PC-9 (cell line): ENCODE measurements around the gene ZBTB24. TPM values are rescaled to one million over a fixed set of nuclear protein-coding genes. Genes with fewer than 3 reads are reported as not detected.

Experiments
- BruUV-seq: library from RNA; stranded (reverse); fragments of 400-500 nt; replicated peaks from 2 replicates; lab custom pipeline; 2021; lab: Mats Ljungman, UMichigan
- CTCF ChIA-PET: fragments of 300-600 bp; sonication (Branson Sonifier 250); formaldehyde crosslinking; loops from one replicate; lab custom pipeline; 2022; ENCODE audit warnings: antibody characterized with exemption; lab: Charles Lee
- POLR2A ChIA-PET: fragments of 300-600 bp; sonication (Branson Sonifier 250); formaldehyde crosslinking; loops from one replicate; lab custom pipeline; 2022; ENCODE audit warnings: antibody characterized with exemption; ENCODE audit not compliant: unreplicated experiment; lab: Charles Lee
- DNase-seq, 2 experiments: peaks; one replicate each; pipeline versions ENCODE4 v3.0.0 to v3.0.0-alpha.2; 2015 to 2022; ENCODE audit warnings: mixed read lengths in 1 of 2
- H2AFZ ChIP-seq: fragments of 200-600 bp; sonication (generic); 2 replicates; pipeline ENCODE4 v1.8.1; 2017; ENCODE audit warnings: antibody characterized with exemption
- H3F3A ChIP-seq: fragments of 200-600 bp; sonication (generic); 2 replicates; pipeline ENCODE4 v1.8.1; 2017; ENCODE audit warnings: antibody characterized with exemption, mild to moderate bottlenecking, low read depth; ENCODE audit not compliant: insufficient read depth
- H3K27ac ChIP-seq: fragments of 200-600 bp; sonication (generic); 2 replicates; pipeline ENCODE4 v1.6.1; 2016; ENCODE audit warnings: mixed run types
- H3K27me3 ChIP-seq: fragments of 200-600 bp; sonication (generic); 2 replicates; pipeline ENCODE4 v1.6.1; 2016; ENCODE audit warnings: low read depth, mixed run types; ENCODE audit not compliant: insufficient read depth
- H3K36me3 ChIP-seq: fragments of 200-600 bp; sonication (generic); 2 replicates; pipeline ENCODE4 v1.6.1; 2016; ENCODE audit warnings: low read depth, mixed run types
- H3K4me1 ChIP-seq: fragments of 200-600 bp; sonication (generic); replicated peaks from 2 replicates; pipeline ENCODE4 v1.6.1; 2016; ENCODE audit warnings: mixed run types; ENCODE audit not compliant: insufficient read depth
- H3K4me2 ChIP-seq: fragments of 200-600 bp; sonication (generic); 2 replicates; pipeline ENCODE4 v1.6.1; 2017; ENCODE audit warnings: mixed run types
- H3K4me3 ChIP-seq: fragments of 200-600 bp; sonication (generic); 2 replicates; pipeline ENCODE4 v1.6.1; 2016; ENCODE audit warnings: mixed run types
- H3K79me2 ChIP-seq: fragments of 200-600 bp; sonication (generic); 2 replicates; pipeline ENCODE4 v1.6.1; 2017; ENCODE audit warnings: low read depth, mixed run types
- H3K9me2 ChIP-seq: fragments of 200-600 bp; sonication (generic); 2 replicates; pipeline ENCODE4 v1.8.1; 2017; ENCODE audit warnings: mild to moderate bottlenecking; ENCODE audit not compliant: insufficient read depth
- H3K9me3 ChIP-seq: fragments of 200-600 bp; sonication (generic); 2 replicates; pipeline ENCODE4 v1.8.1; 2016; ENCODE audit warnings: low read depth; ENCODE audit not compliant: insufficient read depth
- H4K20me1 ChIP-seq: fragments of 200-600 bp; sonication (generic); 2 replicates; pipeline ENCODE4 v1.8.1; 2017; ENCODE audit not compliant: insufficient read depth
- EZH2 ChIP-seq: fragments of 200-600 bp; sonication (generic); IDR thresholded peaks from 2 replicates; pipeline ENCODE4 v1.8.0; 2017; ENCODE audit warnings: antibody characterized with exemption, low read depth
- intact Hi-C: fragments of 100-400 bp; cut with micrococcal nuclease; formaldehyde crosslinking; loops from one replicate; pipeline ENCODE4 v1.10.0; 2022; ENCODE audit not compliant: unreplicated experiment
- total RNA-seq: library from RNA; stranded (reverse); gene quantifications from 2 replicates; pipeline ENCODE4 v1.2.3, GENCODE V29; 2021
- TF ChIP-seq, protein P1 (sequence below): fragments of 200-600 bp; sonication (generic); conservative IDR thresholded peaks from 2 replicates; pipeline ENCODE4 v1.6.1; 2017; ENCODE audit warnings: mixed run types, antibody characterized with exemption, mild to moderate bottlenecking, moderate library complexity

Gene ZBTB24
- total RNA-seq, 1 experiment from 2014 or later: 7.2 TPM

DNA sequence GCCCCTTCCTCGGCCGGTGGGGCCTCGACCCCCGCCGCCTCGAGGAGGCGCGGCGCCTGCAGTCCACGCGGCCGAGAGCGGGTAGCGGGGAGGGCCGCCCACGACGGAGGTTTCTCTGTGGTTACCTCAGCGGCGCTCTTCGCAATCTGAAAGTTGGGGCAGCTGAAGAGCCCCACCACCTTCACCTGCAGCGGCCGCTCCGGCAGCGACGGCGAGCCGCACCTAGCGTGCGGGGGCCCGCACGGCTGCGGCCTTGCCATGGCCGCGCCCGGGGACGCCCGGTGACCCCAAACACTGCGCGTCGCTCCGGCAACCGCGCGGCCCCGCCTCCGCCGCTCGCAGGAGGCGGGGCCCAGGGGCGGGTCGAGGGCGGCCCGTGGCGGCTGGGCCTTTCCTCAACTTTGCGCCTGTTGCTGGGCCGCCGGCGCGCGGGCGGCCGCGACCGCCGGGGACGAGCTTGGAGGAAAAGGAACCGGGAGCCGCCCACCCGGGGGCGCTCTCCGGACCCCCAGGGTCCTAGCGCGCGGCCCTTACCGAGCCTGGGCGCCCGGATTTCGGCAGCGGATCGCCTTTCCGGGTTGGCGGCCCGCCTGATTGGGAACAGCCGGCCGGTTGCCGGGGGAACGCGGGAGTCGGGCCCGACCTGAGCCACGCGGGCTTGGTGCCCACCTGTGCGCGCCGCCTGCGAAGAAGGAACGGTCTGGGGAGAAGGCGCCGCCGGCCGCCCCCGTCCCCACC is 42.5 kb downstream of the ZBTB24 start, which contains the start of the genes PPIL6 and SMPD2:
Gene PPIL6, minus strand, starts transcription at position 298 of the 738 bp plus-strand sequence. Its CDS starts 38 bp downstream, at position 260.
Gene SMPD2, plus strand, starts transcription at position 394 of the 738 bp plus-strand sequence. CDS start 398 bp downstream, outside the sequence.
- H3K79me2 ChIP-seq: peaks cover 38% of the 10 kb centered on the region
- H2AFZ ChIP-seq: peak within 1 kb of the TSS; percentile 80
- peak within 1 kb of the TSS; percentile 92 for H3K4me3 ChIP-seq
- peaks cover 25% of the 10 kb centered on the region for H3F3A ChIP-seq
- H3K27me3 ChIP-seq: no peaks in the 10 kb centered on the region
- 0 out of 2 replicates have a peak, but pooled peaks cover 9% of the 10 kb centered on the region for H3K36me3 ChIP-seq
- intact Hi-C loops: loop anchor here (1.0 to 2.0 kb wide), 2 partner anchors 42 to 57 kb away; partner anchors contain the start of gene ZBTB24
- peak; percentile 69 to 88 for DNase-seq
- peak within 1 kb of the TSS; percentile 81 for H3K27ac ChIP-seq
- peak within 1 kb of the TSS; percentile 98 for H3K4me2 ChIP-seq
- CTCF ChIA-PET: interaction anchor here (0.5 kb wide), 1 partner anchor 56 kb away, joined by 3 read pairs; no protein-coding TSS in a partner anchor
- peaks cover 18% of the 10 kb centered on the region for H3K4me1 ChIP-seq
- H3K9me2 ChIP-seq: no peaks in the 10 kb centered on the region
- H3K9me3 ChIP-seq: no peaks in the 10 kb centered on the region
- no peaks in the 10 kb centered on the region for H4K20me1 ChIP-seq
- POLR2A ChIA-PET: interaction anchor here (0.5 to 0.7 kb wide), 6 partner anchors 16 to 739 kb away, joined by 3 to 8 read pairs (median 5); partner anchors contain the start of gene WASF1
- no TSS peak for BruUV-seq
- TF ChIP-seq, protein P1, sequence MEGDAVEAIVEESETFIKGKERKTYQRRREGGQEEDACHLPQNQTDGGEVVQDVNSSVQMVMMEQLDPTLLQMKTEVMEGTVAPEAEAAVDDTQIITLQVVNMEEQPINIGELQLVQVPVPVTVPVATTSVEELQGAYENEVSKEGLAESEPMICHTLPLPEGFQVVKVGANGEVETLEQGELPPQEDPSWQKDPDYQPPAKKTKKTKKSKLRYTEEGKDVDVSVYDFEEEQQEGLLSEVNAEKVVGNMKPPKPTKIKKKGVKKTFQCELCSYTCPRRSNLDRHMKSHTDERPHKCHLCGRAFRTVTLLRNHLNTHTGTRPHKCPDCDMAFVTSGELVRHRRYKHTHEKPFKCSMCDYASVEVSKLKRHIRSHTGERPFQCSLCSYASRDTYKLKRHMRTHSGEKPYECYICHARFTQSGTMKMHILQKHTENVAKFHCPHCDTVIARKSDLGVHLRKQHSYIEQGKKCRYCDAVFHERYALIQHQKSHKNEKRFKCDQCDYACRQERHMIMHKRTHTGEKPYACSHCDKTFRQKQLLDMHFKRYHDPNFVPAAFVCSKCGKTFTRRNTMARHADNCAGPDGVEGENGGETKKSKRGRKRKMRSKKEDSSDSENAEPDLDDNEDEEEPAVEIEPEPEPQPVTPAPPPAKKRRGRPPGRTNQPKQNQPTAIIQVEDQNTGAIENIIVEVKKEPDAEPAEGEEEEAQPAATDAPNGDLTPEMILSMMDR: peak; percentile 56
- no peak for TF ChIP-seq EZH2

DNA sequence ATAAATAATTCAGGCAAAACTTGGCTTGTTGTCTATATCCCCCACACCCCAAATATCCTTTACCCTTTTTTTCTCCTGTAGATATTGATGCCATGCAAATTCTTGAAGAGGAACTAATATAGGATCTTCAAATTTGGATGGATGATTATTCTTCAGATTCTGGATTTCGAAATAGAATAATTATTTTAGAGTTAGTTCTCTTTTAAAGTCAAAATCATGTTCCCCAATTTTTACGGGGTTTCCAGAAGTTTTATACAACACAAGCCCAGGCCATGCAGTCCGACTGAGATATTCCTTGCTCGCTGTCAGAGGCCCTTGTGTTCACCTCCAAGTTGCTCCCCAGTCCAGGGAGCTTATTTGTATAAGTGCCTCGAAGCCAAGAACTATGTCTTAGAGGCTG is 47.0 kb downstream of the ZBTB24 start:
- Histone ChIP-seq H3K36me3 (0 out of 2 replicates have a peak, but pooled peaks cover 6% of the 10 kb centered on the region), H3K27ac (no peak overlapping the region), H3K4me2 (no peak overlapping the region), H3K79me2 (peaks cover 23% of the 10 kb centered on the region), H3K4me3 (no peak overlapping the region), H2AFZ (no peak overlapping the region), H3F3A (peaks cover 25% of the 10 kb centered on the region), H3K4me1 (peaks cover 11% of the 10 kb centered on the region), H3K27me3 (no peaks in the 10 kb centered on the region), H3K9me3 (no peaks in the 10 kb centered on the region), H4K20me1 (no peaks in the 10 kb centered on the region), H3K9me2 (no peaks in the 10 kb centered on the region)
- POLR2A ChIA-PET: interaction anchor here (0.6 kb wide), 1 partner anchor 16 kb away, joined by 5 read pairs; no protein-coding TSS in a partner anchor
- CTCF ChIA-PET: no interaction called here
- no TSS peak for BruUV-seq
- no peak for DNase-seq
- intact Hi-C loops: no loop called here
- TF ChIP-seq EZH2: no peak

DNA sequence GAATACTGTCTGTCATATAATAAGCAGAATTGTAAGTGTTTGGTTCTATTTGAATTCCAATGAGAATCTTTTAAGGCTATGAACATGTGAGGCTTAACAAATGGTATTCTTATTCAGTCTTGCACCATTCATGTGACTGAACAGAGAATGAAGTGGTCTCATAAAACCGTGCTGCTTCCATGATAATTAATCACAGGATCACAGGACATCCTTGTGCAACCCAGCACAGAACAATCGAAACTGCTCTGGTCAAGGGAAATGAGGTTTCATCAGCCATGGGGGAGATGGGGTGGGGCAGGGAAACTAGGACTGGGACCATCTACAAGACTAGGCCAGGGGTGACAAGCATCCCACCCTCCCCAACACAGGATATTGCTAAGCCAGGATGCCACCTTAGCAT is 48.6 kb downstream of the ZBTB24 start:
- Histone ChIP-seq H4K20me1 (no peaks in the 10 kb centered on the region), H3K4me2 (no peak overlapping the region), H3K4me3 (no peak overlapping the region), H3K27me3 (no peaks in the 10 kb centered on the region), H3K36me3 (0 out of 2 replicates have a peak, but pooled peaks cover 6% of the 10 kb centered on the region), H3K79me2 (peaks cover 14% of the 10 kb centered on the region), H3F3A (peaks cover 21% of the 10 kb centered on the region; the same call in 1 of the 2 replicates), H3K9me2 (no peaks in the 10 kb centered on the region), H3K4me1 (peaks cover 11% of the 10 kb centered on the region), H3K27ac (peak overlapping the region; percentile 28), H2AFZ (no peak overlapping the region), H3K9me3 (no peaks in the 10 kb centered on the region)
- intact Hi-C loops: no loop called here
- DNase-seq: no peak
- ChIA-PET CTCF (no interaction called here), POLR2A (interaction anchor here (0.6 kb wide), 1 partner anchor 41 kb away, joined by 16 read pairs; no protein-coding TSS in a partner anchor)
- no TSS peak for BruUV-seq
- TF ChIP-seq EZH2: no peak
- TF ChIP-seq, protein P1: no peak
